HG03045 (cell line): ENCODE measurements around the gene ARHGEF40.

Experiments used
- ATAC-seq: cut with Tn5 transposase; IDR thresholded peaks from one replicate; pipeline ENCODE4 v1.9.1; 2021; ENCODE audit warnings: mild to moderate bottlenecking, moderate library complexity; ENCODE audit not compliant: unreplicated experiment

The ARHGEF40 gene

DNA sequence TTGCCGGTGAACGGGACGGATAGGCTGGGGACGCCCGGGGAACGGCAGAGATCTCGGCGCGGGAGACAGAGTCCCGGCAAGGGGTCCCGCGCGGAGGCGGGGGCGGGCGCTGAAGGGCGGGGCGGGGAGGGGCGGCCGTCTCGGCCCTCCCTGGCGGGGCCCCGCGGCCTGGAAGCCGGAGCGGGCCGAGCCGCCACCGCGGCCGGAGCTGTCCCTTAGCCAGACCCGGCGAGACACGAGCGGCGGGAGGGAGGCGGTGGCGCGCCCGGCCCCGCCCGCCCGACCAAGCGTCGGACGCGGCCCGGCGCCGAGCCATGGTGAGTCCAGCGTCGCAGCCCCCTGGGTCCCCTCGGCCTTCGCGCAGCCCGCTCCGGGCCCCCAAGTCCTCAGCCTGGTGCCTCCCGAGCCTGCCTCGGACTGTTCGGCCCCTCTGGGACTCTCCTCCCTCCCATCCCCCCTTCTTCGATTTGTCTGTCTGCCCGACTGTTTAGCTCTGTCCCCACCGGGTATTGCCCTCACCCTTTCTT is at the start of gene ARHGEF40:
Gene ARHGEF40, plus strand, starts transcription at position 222 of the 527 bp plus-strand sequence. Its CDS starts 93 bp downstream, at position 315.
- no peak for ATAC-seq

GRCh38 chr14:21020977-21021545 is 49.0 kb upstream of the ARHGEF40 start:
- ATAC-seq, result no peak

DNA sequence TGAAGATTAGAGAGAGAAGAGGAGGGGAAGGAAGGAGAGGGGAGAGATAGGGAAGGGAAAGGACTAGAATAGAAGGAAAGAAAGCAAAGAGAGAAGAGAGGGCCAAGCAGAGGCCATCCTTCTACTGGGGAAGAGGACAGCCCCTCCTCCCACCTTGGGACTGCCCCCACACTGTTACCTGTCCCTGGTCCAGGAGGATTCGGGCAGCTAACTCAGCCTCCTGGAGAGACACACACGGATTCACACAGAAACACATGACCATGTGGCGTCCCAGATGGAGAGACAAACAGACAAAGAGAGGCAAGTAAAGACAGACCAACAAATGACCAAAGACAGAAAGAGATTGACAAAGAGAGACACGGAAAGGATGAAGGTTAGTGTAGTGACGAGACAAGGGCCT is 47.4 kb upstream of the ARHGEF40 start:
- ATAC-seq, result no peak

- ATAC-seq, result no peak
Measured at GRCh38 chr14:21023174-21023573, 46.9 kb upstream of the ARHGEF40 start.

DNA sequence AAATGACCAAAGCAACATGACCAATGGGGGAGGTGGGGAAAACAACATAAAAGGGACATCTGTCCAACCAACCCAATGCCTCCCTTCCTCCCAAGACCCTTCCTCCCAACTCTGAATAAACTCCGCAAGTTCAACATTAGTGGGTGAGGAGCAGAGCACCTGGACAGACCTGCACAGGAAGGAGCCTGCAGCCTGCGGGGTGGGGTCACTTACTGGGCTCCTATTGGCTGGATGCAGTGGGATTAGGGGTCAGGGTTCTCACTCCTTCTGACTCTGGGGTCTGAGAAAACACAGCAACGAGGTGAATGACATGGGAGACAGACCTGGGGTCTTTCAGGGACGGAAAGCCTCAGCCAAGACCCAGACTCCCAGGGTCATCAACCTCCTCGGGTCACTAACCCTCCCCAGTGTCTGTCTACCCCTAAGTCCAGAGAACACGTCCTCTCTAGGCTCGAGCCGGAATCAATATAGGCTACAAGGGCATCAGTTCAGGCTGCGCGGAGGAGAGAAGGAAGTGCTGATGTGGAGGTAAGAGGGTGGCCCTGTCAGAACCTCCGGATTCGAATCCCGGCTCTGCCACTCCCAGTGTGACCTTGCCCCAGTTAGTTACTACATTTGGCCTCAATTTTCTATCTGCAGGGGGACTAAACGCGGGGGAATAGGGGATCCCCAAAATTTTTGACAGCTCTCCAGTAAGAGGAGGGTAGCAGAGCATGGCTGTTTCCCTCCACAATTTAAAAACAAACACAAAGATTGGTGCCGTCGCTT is 46.1 kb upstream of the ARHGEF40 start:
- no peak for ATAC-seq

DNA sequence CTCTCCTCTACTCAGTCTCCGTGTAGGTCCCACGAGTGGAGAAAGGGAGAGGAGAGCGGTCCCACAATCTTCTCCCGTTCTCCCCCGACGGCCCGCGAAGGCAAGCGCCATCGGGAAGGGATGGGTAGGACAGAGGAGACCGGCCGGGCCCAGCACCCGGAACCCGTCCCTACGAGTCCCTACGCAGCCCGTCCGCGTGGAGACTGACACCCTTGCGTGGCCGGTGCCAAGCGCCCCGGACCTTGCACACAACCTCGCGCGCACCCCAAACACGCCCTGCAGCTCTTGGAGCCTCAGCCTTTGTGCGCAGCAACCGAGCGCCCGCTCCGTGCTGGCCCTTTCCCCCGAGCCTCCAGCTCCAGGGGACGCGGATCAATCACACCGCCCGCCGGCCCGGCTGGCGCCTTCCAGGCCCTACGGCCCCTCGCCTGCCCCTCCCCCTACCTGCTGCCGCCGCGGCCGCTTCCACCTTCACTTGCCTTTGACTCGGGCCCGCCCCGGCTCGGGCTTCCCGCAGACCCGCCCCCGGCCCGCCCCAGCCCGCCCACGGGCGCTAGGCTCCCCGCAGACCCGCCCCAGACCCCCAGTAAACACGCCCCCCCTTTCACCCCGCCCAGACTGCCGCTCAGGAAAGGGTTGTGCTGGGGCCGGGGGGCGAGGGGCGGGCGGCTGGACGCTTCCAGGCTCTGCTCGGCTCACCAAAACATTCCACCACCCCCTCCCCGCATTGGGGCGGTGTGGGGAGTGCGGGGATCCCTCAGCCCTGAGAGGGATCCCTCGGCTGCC is 45.3 kb upstream of the ARHGEF40 start, which contains the start of gene NDRG2:
Gene NDRG2, minus strand, starts transcription at position 477 of the 786 bp plus-strand sequence. CDS start 1,746 bp downstream, outside the sequence.
- ATAC-seq, result no peak

DNA sequence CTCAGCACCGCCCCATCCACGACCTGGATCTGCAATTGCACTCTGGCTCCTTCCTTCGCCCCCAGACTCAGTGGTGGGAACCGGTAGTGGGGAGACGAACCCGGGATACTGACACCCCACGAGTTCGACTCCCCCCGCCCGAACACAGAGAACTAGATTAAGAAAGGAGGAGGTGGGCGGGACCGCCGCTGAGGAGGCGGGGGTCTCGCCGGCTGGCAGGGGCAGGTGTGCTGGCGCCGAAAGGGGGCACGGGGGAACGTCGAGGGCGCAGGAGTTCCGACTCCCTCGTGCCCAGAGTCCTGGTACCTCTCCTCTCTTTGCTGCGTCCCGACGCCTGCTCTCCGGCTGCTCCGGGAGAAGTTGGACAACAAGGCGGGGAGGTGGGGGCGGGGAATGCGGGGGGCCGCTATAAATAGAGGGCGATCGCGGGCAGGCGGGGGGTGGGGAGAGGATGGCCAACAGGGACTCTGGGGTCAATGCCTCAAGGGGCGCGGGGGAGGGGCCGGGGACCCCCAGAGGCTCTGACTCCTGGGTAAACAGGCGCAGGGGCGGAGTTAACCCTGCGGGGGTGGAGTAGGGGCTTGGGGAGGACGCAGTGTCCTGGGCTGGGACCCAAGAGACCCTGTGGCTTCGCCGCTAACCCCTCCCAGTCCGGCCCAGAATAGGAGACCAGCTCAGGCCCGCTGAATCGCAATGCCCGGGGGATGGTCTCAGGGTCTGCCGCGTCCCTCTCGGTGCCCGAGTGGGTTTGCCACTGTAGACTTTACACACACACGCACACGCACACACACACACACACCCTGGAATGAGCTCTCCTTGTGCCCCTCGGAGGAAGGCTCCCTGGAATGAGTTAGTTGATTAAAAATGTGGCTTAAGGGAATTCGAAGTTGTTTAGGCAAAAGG is 44.5 kb upstream of the ARHGEF40 start:
- no peak for ATAC-seq

- ATAC-seq, result no peak
Measured at GRCh38 chr14:21026274-21026987, 43.7 kb upstream of the ARHGEF40 start.

GRCh38 chr14:21026988-21027315 is 43.2 kb upstream of the ARHGEF40 start:
- ATAC-seq, result no peak

DNA sequence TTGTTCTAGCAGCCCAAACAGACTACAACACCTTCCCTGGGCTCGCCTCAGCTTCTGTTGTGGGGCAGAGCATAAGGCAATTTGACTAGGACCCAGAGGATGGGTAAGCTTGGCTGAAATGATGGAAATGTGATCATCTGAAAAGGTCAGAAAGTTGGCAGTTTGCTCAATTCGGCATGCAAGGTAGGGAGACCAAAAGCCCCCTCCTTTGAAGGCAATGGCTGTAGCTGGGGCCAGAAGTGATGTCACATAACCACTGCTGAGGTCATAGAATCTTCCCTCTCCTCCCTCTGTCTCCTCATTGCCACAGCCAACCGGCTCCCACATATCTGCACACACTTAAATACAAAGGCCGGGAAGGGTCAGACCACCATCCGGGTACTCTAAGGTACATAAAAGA is 40.2 kb upstream of the ARHGEF40 start, which contains the start of gene TPPP2:
Gene TPPP2, plus strand, starts transcription at position 301 of the 400 bp plus-strand sequence. CDS start 365 bp downstream, outside the sequence.
- ATAC-seq, result no peak

- ATAC-seq, result no peak
Measured at GRCh38 chr14:21030531-21030930, 39.6 kb upstream of the ARHGEF40 start.

GRCh38 chr14:21032326-21033132 is 37.6 kb upstream of the ARHGEF40 start:
- ATAC-seq, result no peak

DNA sequence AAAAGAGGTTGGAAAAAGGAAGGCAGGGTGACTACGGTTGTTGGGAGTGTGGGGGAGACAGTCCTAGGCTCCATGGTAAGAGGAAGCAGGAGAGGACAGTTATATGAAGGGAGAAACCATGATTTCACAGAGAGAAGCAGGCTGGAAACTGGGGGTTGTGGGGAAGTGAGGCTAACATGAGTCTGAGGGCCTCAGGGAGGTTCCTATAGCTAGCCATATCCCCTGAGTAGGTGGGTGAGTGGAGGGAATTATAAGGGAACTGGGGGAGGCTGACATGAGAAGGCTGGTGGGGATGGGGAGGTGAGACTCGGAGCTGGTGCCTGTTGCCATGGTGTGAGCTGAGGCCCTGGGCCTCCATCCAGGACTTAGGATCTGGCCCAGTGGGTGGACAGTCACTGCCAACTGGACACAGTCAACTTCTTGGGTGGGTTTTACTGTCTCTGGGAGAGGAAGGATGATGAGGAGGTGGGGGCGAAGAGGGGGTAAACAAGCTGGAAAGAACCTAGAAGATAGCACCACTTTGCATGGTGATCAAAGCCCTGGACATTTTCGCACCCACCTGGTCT is 36.9 kb upstream of the ARHGEF40 start:
- no peak for ATAC-seq

DNA sequence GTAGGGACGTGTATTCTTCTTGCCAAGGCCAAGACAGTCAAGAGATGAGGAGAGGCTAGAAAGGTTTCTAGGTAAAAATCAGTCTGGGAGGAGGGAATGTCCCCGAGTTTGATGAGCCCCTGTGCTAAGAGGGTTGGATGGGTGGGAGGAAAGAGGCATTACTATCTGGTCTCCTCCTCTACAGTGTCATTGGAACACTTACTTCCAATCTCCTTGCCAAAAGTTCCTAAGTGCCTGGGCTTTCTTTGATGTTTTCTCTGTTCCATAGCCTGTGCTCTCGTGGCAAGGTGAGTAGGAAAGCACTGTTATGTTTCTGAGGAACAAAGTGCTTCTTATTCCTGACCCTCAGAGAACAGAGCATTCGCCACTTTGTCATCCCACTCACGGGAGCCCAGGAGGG is 35.4 kb upstream of the ARHGEF40 start, which contains the start of gene RNASE13:
Gene RNASE13, minus strand, starts transcription at position 101 of the 400 bp plus-strand sequence. CDS start 519 bp downstream, outside the sequence.
- no peak for ATAC-seq

DNA sequence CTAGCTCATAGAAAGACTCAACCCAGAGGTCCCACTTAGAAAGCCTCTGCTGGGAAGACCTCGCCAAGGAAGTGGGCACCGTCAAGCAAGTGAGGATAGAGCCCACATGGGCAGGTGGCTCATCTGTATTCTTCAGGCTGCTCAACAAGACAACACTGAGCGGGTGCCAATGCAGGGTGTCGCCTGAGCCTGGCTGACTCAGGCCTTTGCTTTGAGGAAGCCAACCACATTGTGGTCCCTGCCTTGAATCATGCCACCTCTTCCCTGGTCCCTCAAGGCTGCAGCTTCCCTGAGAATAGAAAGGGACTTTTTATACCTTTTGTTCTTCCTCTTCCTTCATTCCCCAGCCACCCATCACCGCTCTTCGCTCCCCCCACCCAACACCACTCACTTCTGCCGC is 33.4 kb upstream of the ARHGEF40 start:
- no peak for ATAC-seq

- no peak for ATAC-seq
Measured at GRCh38 chr14:21037156-21037555, 32.9 kb upstream of the ARHGEF40 start.

DNA sequence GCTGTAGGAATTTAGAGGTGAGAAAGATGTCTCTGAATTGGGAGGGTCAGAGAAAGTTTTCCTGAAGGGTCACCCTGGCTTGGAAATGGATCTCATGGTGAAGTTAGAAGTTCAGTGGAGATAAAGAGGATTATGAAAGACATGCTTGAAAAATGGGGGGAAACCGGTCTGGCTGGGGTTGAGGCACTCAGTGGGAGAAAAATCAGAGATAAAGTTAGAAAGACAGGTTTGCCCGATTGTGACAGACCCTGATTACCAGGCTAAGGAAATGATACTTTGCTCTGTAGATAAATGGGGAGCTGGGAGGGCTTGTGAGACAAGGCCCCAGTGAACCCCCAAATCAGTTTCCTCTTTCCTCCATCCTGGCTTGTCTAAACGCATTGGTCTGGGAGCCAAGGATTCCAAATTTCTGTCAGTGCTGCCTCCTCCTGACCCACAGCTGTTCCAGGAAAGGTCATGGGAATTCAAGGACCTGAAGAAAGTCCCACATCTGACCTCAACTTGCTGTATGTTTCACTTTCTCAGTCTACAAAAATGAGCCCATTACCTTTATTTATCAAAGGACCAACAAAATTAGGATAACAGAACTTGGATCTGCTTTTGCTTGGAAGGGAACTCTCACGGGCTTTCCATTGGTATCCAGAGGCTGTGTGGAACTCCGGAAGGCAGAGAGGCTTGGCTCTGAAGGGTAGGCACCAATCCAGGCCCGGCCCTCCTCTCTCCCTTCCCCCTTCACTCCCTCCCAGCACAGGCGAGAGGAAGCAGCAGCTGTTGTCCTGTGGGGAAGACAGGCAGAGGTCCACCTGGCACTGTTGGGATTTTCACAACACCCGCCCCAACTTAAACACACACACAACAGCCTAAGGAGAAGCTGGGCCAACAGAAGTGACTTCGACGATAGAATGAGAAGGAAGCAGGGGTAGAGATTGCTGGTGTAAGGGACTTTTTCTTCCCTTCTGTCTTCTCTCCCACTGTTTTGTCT is 31.4 kb upstream of the ARHGEF40 start:
- ATAC-seq, result no peak
